Peyer's patch (tissue), 4 donors: Measurements from ENCODE around the gene RNF220. TPM values are rescaled to one million over a fixed set of nuclear protein-coding genes. Genes with fewer than 3 reads are reported as not detected.

ENCODE experiments used
- DNase-seq, 3 donors: peaks; one replicate each; pipeline ENCODE4 v3.0.0-alpha.2; 2017 to 2019
- H3K27ac ChIP-seq, 4 donors: fragments of 200-600 bp; sonication (generic); one replicate each; pipeline ENCODE4 v1.5.1; 2016 to 2019
- H3K27me3 ChIP-seq, 2 donors: fragments of 200-600 bp; sonication (generic); one replicate each; pipeline ENCODE4 v1.5.1; 2019
- H3K36me3 ChIP-seq, 3 donors: fragments of 200-600 bp; sonication (generic); one replicate each; pipeline ENCODE4 v1.5.1; 2016 to 2019
- H3K4me1 ChIP-seq, 4 donors: fragments of 200-600 bp; sonication (generic); one replicate each; pipeline ENCODE4 v1.5.1; 2016 to 2019
- H3K4me3 ChIP-seq, 4 donors: fragments of 200-600 bp; sonication (generic); 1 replicate in 3 of 4; 2 replicates in 1 of 4; pipeline ENCODE4 v1.5.1; 2016 to 2019; ENCODE audit warnings: mild to moderate bottlenecking in 1 of 4
- H3K9me3 ChIP-seq, 4 donors: fragments of 200-600 bp; sonication (generic); one replicate each; pipeline ENCODE4 v1.5.1; 2016 to 2019; ENCODE audit warnings: mild to moderate bottlenecking in 1 of 4
- POLR2A ChIP-seq, 2 donors: fragments of 450-650 bp; IDR thresholded peaks; one replicate each; pipeline ENCODE4 v1.5.1; 2017; ENCODE audit warnings: antibody characterized with exemption in 2 of 2, mild to moderate bottlenecking in 2 of 2, moderate library complexity in 2 of 2
- total RNA-seq, 4 donors: library from RNA; depleted of rRNA; stranded (reverse); fragments of >200 nt; gene quantifications; one replicate each; pipeline ENCODE4 v1.1.0, GENCODE V29; 2016
- TF ChIP-seq, protein P1 (sequence below), 6 experiments: fragments of 450-650 bp in 4 of 6; fragments of 200-600 bp in 2 of 6; sonication (generic) in 1 of 6; IDR thresholded peaks; one replicate each; pipeline ENCODE4 v1.5.1; 2017 to 2019; ENCODE audit warnings: antibody characterized with exemption in 6 of 6, mild to moderate bottlenecking in 3 of 6, moderate library complexity in 1 of 6

The RNF220 gene
- total RNA-seq, 4 donors from 2014 or later = 107 to 152 (median 114) TPM

DNA sequence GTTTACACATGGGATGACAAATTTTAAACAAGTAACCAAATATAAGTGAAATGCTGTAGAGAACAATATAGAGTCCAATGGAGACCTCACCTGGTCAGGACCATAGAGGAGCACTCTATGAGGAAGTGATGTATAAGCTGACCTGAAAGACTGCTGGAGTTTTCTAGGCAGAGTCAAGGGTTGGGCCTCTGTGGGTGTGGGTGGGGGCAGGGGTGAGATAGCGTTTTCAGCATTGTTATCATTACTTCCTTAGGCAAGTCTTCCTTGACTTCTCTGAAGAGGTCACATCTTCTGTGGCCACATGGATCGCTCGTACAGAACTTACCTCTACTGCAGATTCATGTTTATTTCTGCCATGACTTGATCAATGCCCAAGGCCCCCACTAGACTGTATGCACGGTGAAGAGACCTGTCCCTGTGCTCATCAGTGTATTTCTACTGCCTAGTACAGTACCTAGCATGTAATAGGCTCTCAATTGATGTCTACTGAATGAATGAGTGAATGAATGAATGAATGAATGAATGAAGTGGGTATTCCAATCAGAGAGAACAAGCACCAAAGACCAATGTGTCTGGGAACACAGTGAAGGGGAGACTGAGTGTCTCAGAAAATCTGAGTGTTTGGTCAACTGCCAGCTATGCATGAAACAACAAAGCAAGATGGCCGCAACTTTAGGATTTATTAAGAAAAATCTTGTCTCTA, 116.5 kb downstream of the RNF220 start:
- Histone ChIP-seq H3K36me3 (no peaks in the 10 kb centered on the region), H3K4me1 (no peaks in the 10 kb centered on the region), H3K4me3 (no peak overlapping the region), H3K27ac (no peak overlapping the region), H3K9me3 (no peaks in the 10 kb centered on the region), H3K27me3 (no peaks in the 10 kb centered on the region)
- no peak for DNase-seq
- no peak for TF ChIP-seq POLR2A (IDR thresholded peaks at IDR 0.05)
- TF ChIP-seq, protein P1, sequence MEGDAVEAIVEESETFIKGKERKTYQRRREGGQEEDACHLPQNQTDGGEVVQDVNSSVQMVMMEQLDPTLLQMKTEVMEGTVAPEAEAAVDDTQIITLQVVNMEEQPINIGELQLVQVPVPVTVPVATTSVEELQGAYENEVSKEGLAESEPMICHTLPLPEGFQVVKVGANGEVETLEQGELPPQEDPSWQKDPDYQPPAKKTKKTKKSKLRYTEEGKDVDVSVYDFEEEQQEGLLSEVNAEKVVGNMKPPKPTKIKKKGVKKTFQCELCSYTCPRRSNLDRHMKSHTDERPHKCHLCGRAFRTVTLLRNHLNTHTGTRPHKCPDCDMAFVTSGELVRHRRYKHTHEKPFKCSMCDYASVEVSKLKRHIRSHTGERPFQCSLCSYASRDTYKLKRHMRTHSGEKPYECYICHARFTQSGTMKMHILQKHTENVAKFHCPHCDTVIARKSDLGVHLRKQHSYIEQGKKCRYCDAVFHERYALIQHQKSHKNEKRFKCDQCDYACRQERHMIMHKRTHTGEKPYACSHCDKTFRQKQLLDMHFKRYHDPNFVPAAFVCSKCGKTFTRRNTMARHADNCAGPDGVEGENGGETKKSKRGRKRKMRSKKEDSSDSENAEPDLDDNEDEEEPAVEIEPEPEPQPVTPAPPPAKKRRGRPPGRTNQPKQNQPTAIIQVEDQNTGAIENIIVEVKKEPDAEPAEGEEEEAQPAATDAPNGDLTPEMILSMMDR (IDR thresholded peaks at IDR 0.05) = no peak

DNA sequence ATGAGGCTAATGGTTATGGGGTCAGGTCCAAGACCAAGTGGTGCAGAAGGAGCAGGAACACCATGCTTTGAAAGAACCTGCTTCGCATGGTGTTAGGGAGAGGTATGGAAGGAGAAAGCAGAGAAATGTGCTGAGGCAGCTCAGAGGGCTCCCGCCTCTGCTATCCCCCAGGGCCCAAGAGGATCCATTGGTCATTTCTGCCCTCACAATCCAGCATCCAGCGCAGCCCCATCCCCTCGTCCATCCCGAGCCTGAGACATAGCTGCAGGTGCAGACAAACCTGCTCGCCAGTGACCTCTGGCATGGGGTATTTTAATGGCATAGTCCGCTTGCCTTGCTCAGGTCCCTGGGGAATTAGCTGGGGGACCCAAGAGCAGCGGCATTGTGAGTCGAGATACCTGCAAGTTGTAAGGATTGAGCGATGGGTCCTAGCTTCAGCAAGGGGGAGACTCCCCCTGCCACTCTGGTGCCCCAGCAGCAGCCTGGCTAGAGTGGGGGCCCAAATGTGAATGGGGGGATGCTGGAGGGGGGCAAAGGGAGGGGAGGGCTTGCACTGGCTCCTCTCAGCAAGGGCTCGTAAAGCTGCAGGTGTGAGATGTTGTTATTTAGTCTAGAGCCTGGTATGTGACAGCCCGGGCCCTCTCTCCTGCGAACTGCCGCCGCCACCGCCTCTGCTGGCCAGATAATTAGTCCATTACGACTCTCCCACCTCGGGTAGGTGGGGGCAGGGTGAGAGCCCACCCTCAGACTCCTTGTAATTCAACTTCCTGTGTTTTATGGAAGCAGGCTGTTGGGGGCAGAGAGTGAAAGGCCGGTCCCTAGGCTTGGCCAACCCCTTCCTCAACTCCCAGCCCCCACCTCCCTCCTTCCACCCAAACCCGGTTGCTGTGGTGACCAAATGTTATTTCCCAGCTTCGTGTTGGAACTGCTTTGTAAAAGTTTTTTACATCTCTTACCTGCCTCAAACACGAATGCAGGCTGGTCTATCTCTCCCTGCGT, 118.8 kb downstream of the RNF220 start:
- Histone ChIP-seq H3K27ac (no peak overlapping the region), H3K9me3 (no peaks in the 10 kb centered on the region), H3K36me3 (no peaks in the 10 kb centered on the region), H3K27me3 (no peaks in the 10 kb centered on the region), H3K4me3 (no peak overlapping the region), H3K4me1 (no peaks in the 10 kb centered on the region)
- TF ChIP-seq POLR2A (IDR thresholded peaks at IDR 0.05) = no peak
- TF ChIP-seq, protein P1 (IDR thresholded peaks at IDR 0.05) = no peak
- no peak for DNase-seq

- no peak overlapping the region for H3K4me3 ChIP-seq
- TF ChIP-seq, protein P1 (IDR thresholded peaks at IDR 0.05) = no peak
- no peak for DNase-seq
- no peaks in the 10 kb centered on the region for H3K4me1 ChIP-seq
- no peaks in the 10 kb centered on the region for H3K27me3 ChIP-seq
- no peak overlapping the region for H3K27ac ChIP-seq
- no peaks in the 10 kb centered on the region for H3K36me3 ChIP-seq
- H3K9me3 ChIP-seq = no peaks in the 10 kb centered on the region
These were observed 119.8 kb downstream of the RNF220 start for GRCh38 chr1:44524655-44525500.

- DNase-seq = no peak
- Histone ChIP-seq H3K4me3 (no peak overlapping the region), H3K27me3 (no peaks in the 10 kb centered on the region), H3K9me3 (no peaks in the 10 kb centered on the region), H3K4me1 (no peaks in the 10 kb centered on the region), H3K27ac (no peak overlapping the region), H3K36me3 (no peaks in the 10 kb centered on the region)
- TF ChIP-seq, protein P1 (IDR thresholded peaks at IDR 0.05) = no peak
- no peak for TF ChIP-seq POLR2A (IDR thresholded peaks at IDR 0.05)
These were observed 121.4 kb downstream of the RNF220 start for GRCh38 chr1:44526295-44527073.
